HepG2 (cell line): Measurements from ENCODE around the gene UACA.

ENCODE experiments used
- CBFB ChIP-seq: sonication (generic); formaldehyde crosslinking; IDR thresholded peaks from 2 replicates; pipeline ENCODE4 v1.4.0; 2020; ENCODE audit warnings: missing genetic modification reagents
- HMG20A ChIP-seq: IDR thresholded peaks from 2 replicates; pipeline ENCODE4 v1.6.1; 2016; ENCODE audit warnings: borderline replicate concordance
- PHF8 ChIP-seq: sonication (generic); formaldehyde crosslinking; IDR thresholded peaks from 2 replicates; pipeline ENCODE4 v1.5.0; 2020; ENCODE audit warnings: missing genetic modification reagents
- ZNF382 ChIP-seq: sonication (generic); formaldehyde crosslinking; IDR thresholded peaks from 2 replicates; pipeline ENCODE4 v1.5.0; 2020; ENCODE audit warnings: missing genetic modification reagents, mild to moderate bottlenecking, borderline replicate concordance
- TF ChIP-seq, protein P1 (sequence below): IDR thresholded peaks from 2 replicates; pipeline ENCODE4 v1.6.1; 2016

DNA sequence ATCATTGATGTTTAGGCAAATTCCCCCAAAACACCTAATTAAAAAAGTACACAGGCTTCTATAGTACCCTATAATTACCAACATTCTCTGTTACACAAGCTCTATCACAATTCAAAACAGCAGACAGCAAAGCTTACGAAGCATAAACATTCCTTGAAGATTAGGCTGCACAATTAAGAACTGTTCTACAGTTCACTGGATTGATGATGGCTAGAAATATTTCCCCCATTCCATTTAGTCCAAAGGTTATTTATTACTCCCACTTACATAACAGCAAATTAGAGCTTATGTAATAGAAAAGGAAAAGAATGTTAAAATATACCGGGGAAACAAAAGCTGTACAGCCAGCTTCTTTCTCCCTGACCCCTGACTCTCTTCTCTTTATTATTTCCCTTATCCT, 49.3 kb downstream of the UACA start:
- TF ChIP-seq ZNF382 (CRISPR knock-in tag) (no peak), HMG20A (CRISPR knock-in tag) (no peak), CBFB (CRISPR knock-in tag) (no peak), PHF8 (CRISPR knock-in tag) (no peak)
- TF ChIP-seq, protein P1, sequence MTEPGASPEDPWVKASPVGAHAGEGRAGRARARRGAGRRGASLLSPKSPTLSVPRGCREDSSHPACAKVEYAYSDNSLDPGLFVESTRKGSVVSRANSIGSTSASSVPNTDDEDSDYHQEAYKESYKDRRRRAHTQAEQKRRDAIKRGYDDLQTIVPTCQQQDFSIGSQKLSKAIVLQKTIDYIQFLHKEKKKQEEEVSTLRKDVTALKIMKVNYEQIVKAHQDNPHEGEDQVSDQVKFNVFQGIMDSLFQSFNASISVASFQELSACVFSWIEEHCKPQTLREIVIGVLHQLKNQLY (CRISPR knock-in tag) = no peak
